Endothelial cell of umbilical vein (primary cell): Measurements from ENCODE around the gene SYT11. TPM values are rescaled to one million over a fixed set of nuclear protein-coding genes. Genes with fewer than 3 reads are reported as not detected.

Source experiments
- BruUV-seq: library from RNA; stranded (reverse); fragments of 400-500 nt; replicated peaks from 2 replicates; lab custom pipeline; 2021; lab: Mats Ljungman, UMichigan
- CTCF ChIA-PET: fragments of 300-600, 350-600 bp; sonication (Branson Sonifier 250); formaldehyde crosslinking; loops from one replicate; lab custom pipeline; 2021; ENCODE audit warnings: antibody characterized with exemption, inconsistent platforms; lab: Charles Lee
- POLR2A ChIA-PET: fragments of 300-600, 350-600 bp; sonication (Branson Sonifier 250); formaldehyde crosslinking; loops from one replicate; lab custom pipeline; 2021; ENCODE audit warnings: antibody characterized with exemption, inconsistent platforms; lab: Charles Lee
- DNase-seq: peaks from one replicate; pipeline ENCODE4 v3.0.0-alpha.2; 2011; ENCODE audit warnings: low read depth, low spot score
- FAIRE-seq: peaks from 2 replicates; lab custom pipeline; 2011; peaks lifted over from hg19 to GRCh38; lab: Jason Lieb, UNC
- H2AFZ ChIP-seq: 2 replicates; pipeline ENCODE4 v1.6.0; 2012; ENCODE audit warnings: low read depth, low read length, control low read depth, inconsistent platforms
- H3K27ac ChIP-seq: 2 replicates; pipeline ENCODE4 v1.5.1; 2011; ENCODE audit warnings: low read depth, mild to moderate bottlenecking, control low read depth, low read length, moderate library complexity; ENCODE audit not compliant: insufficient read depth
- H3K27me3 ChIP-seq, 2 experiments: 2 replicates each; pipeline versions ENCODE4 v1.6.0 to v1.6.1; 2011; ENCODE audit warnings: low read length in 2 of 2, mixed read lengths in 1 of 2; ENCODE audit not compliant: control insufficient read depth in 2 of 2, insufficient read depth in 2 of 2
- H3K36me3 ChIP-seq, 2 experiments: 2 replicates in 1 of 2; 3 replicates in 1 of 2; pipeline ENCODE4 v1.5.1; 2011; ENCODE audit warnings: low read length in 2 of 2, mild to moderate bottlenecking in 1 of 2, moderate library complexity in 1 of 2; ENCODE audit not compliant: control insufficient read depth in 2 of 2, insufficient read depth in 2 of 2; ENCODE audit errors: extremely low read depth in 1 of 2
- H3K4me1 ChIP-seq: 3 replicates; pipeline ENCODE4 v1.5.1; 2011; ENCODE audit warnings: mild to moderate bottlenecking, low read length; ENCODE audit not compliant: control insufficient read depth, insufficient read depth; ENCODE audit errors: extremely low read depth
- H3K4me2 ChIP-seq: 2 replicates; pipeline ENCODE4 v1.6.1; 2011; ENCODE audit warnings: low read length, control low read depth, mixed read lengths; ENCODE audit not compliant: insufficient read depth
- H3K4me3 ChIP-seq, 3 experiments: fragments of 200-600 bp in 1 of 3; sonication (generic), shearing (Covaris generic) in 1 of 3; replicated peaks in 1 of 3; 2 replicates each; pipeline ENCODE4 v1.5.1; 2011 to 2016; ENCODE audit warnings: control low read depth in 3 of 3, low read length in 3 of 3, mild to moderate bottlenecking in 2 of 3, inconsistent platforms in 1 of 3, low read depth in 1 of 3, moderate library complexity in 1 of 3; ENCODE audit not compliant: insufficient read depth in 1 of 3
- H3K79me2 ChIP-seq: 2 replicates; pipeline ENCODE4 v1.6.0; 2012; ENCODE audit warnings: low read length, inconsistent platforms; ENCODE audit not compliant: control insufficient read depth, insufficient read depth
- H3K9ac ChIP-seq: replicated peaks from 2 replicates; pipeline ENCODE3; 2011; ENCODE audit warnings: low read length, control low read depth; ENCODE audit not compliant: insufficient read depth; ENCODE audit errors: extremely low read depth
- H3K9me1 ChIP-seq: replicated peaks from 3 replicates; pipeline ENCODE4 v1.6.0; 2011; ENCODE audit warnings: mild to moderate bottlenecking, low read length; ENCODE audit not compliant: control insufficient read depth, insufficient read depth; ENCODE audit errors: extremely low read depth
- H3K9me3 ChIP-seq: replicated peaks from 2 replicates; pipeline ENCODE4 v1.5.1; 2012; ENCODE audit warnings: low read length, inconsistent platforms; ENCODE audit not compliant: control insufficient read depth, insufficient read depth
- H4K20me1 ChIP-seq: replicated peaks from 2 replicates; pipeline ENCODE3; 2011; ENCODE audit warnings: mild to moderate bottlenecking, low read length; ENCODE audit not compliant: control insufficient read depth, insufficient read depth; ENCODE audit errors: extremely low read depth
- CTCF ChIP-seq, 2 donors: IDR thresholded peaks; 1 replicate in 1 of 2; 2 replicates in 1 of 2; pipeline ENCODE4 v1.5.1; 2011; ENCODE audit warnings: low read length in 2 of 2, mild to moderate bottlenecking in 2 of 2, moderate library complexity in 2 of 2, control low read depth in 1 of 2, inconsistent platforms in 1 of 2, low read depth in 1 of 2; ENCODE audit not compliant: insufficient read depth in 1 of 2; ENCODE audit errors: extremely low read depth in 1 of 2
- EZH2 ChIP-seq: IDR thresholded peaks from 2 replicates; pipeline ENCODE4 v1.6.1; 2012; ENCODE audit warnings: borderline replicate concordance, low read depth, mild to moderate bottlenecking, moderate library complexity, low read length, inconsistent platforms; ENCODE audit not compliant: severe bottlenecking
- FOS ChIP-seq: IDR thresholded peaks from 2 replicates; pipeline ENCODE4 v1.6.1; 2011; ENCODE audit warnings: mild to moderate bottlenecking, low read length, moderate library complexity, borderline replicate concordance; ENCODE audit not compliant: insufficient read depth
- GATA2 ChIP-seq: IDR thresholded peaks from 2 replicates; pipeline ENCODE4 v1.7.0; 2011; ENCODE audit warnings: low read depth, mild to moderate bottlenecking, moderate library complexity, mixed read lengths, low read length; ENCODE audit not compliant: insufficient read length, insufficient read depth
- JUN ChIP-seq: IDR thresholded peaks from 2 replicates; pipeline ENCODE4 v1.6.1; 2011; ENCODE audit warnings: borderline replicate concordance, low read depth; ENCODE audit not compliant: insufficient read length, insufficient read depth
- MAX ChIP-seq: IDR thresholded peaks from 2 replicates; pipeline ENCODE4 v1.6.1; 2011; ENCODE audit not compliant: insufficient read depth, insufficient read length
- MYC ChIP-seq: IDR thresholded peaks from one replicate; pipeline ENCODE4 v1.6.1; 2011; ENCODE audit warnings: mild to moderate bottlenecking, low read depth, low read length
- POLR2A ChIP-seq: IDR thresholded peaks from 2 replicates; pipeline ENCODE4 v1.6.1; 2012; ENCODE audit warnings: low read depth, mild to moderate bottlenecking, control low read depth, low read length
- POLR2AphosphoS5 ChIP-seq: IDR thresholded peaks from 2 replicates; pipeline ENCODE4 v1.6.1; 2012; ENCODE audit warnings: low read depth, mild to moderate bottlenecking, control low read depth, low read length, moderate library complexity; ENCODE audit not compliant: insufficient read depth
- dilution Hi-C: fragments of 300-500 bp; cut with MboI; formaldehyde crosslinking; loops from one replicate; pipeline ENCODE4 v1.15.0; 2019; ENCODE audit warnings: low sequenced_read_pairs; ENCODE audit not compliant: extremely low pct_ligation_motif_present
- intact Hi-C: fragments of 100-400 bp; cut with micrococcal nuclease; formaldehyde crosslinking; loops from one replicate; pipeline ENCODE4 v1.10.0; 2022
- polyA plus RNA-seq, 4 experiments: library from polyadenylated mRNA; depleted of rRNA in 3 of 4; stranded (reverse) in 3 of 4; unstranded in 1 of 4; fragments of >200 nt; gene quantifications; 2 replicates each; pipeline versions ENCODE4 v1.2.1 to v1.2.3, GENCODE V29; 2011 to 2012; ENCODE audit warnings: missing spikeins in 1 of 4
- total RNA-seq: library from RNA; stranded (reverse); gene quantifications from 2 replicates; pipeline ENCODE4 v1.2.3, GENCODE V29; 2021

The SYT11 gene
- total and polyA plus RNA-seq, 2 donors (not counting 3 experiments of a cell fraction or from before 2014, with no cell fraction given), result 28.2 to 36.5 TPM

GRCh38 chr1:155816351-155816750 is 43.0 kb upstream of the SYT11 start:
- ChIA-PET CTCF (interaction anchor here (1.0 to 1.3 kb wide), 3 partner anchors 12 to 250 kb away, joined by 3 to 5 read pairs (median 3); no protein-coding TSS in a partner anchor), POLR2A (interaction anchor here (0.7 kb wide), 1 partner anchor 23 kb away, joined by 10 read pairs; no protein-coding TSS in a partner anchor)
- Histone ChIP-seq H3K4me1 (no peaks in the 10 kb centered on the region), H3K27ac (no peak overlapping the region), H2AFZ (no peak overlapping the region), H3K79me2 (no peaks in the 10 kb centered on the region), H3K9me1 (no peaks in the 10 kb centered on the region), H3K36me3 (peaks cover 15 to 19% of the 10 kb centered on the region in 2 experiments), H3K27me3 (no peaks in the 10 kb centered on the region), H4K20me1 (no peaks in the 10 kb centered on the region), H3K9me3 (no peaks in the 10 kb centered on the region), H3K4me2 (no peak overlapping the region), H3K4me3 (no peak overlapping the region), H3K9ac (no peak overlapping the region)
- DNase-seq, result no peak
- FAIRE-seq, result no peak
- dilution Hi-C loops, result no loop called here
- intact Hi-C loops, result no loop called here
- TF ChIP-seq EZH2, result no peak
- TF ChIP-seq JUN, result no peak
- no peak for TF ChIP-seq CTCF (IDR thresholded peaks at IDR 0.05; ENCODE audit: extremely low read depth in 1 of 2, insufficient read depth in 1 of 2, low read depth in 1 of 2, low read length in 2 of 2)
- no peak for TF ChIP-seq MAX
- no peak for TF ChIP-seq MYC
- no peak for TF ChIP-seq POLR2A
- no peak for TF ChIP-seq FOS
- no peak for TF ChIP-seq GATA2
- TF ChIP-seq POLR2AphosphoS5, result no peak
- no TSS peak for BruUV-seq
